Adrenal gland (tissue), 5 donors: Measurements from ENCODE around the gene CAMK2G.

Experiments
- CTCF ChIP-seq, 6 experiments: fragments of 450-650 bp in 4 of 6; fragments of 200-600 bp in 2 of 6; sonication (generic) in 1 of 6; IDR thresholded peaks; 1 replicate in 5 of 6; 2 replicates in 1 of 6; pipeline versions ENCODE4 v1.5.1 to v1.8.0; 2016 to 2021; ENCODE audit warnings: antibody characterized with exemption in 6 of 6, mild to moderate bottlenecking in 2 of 6, moderate library complexity in 1 of 6
- POLR2A ChIP-seq, 2 donors: fragments of 450-650 bp; IDR thresholded peaks; one replicate each; pipeline ENCODE4 v1.6.1; 2017; ENCODE audit warnings: antibody characterized with exemption in 2 of 2, mild to moderate bottlenecking in 2 of 2, moderate library complexity in 1 of 2
- donor health status: DM: no; HTN: no; CAD: no.

- TF ChIP-seq CTCF (IDR thresholded peaks at IDR 0.05) (no peak), POLR2A (IDR thresholded peaks at IDR 0.05) (no peak)
Measured at GRCh38 chr10:73922007-73922863, 47.9 kb upstream of the CAMK2G start.
